Measurements from ENCODE around the gene GUCY1A1. TPM values are rescaled to one million over a fixed set of nuclear protein-coding genes. Genes with fewer than 3 reads are reported as not detected.

Gene GUCY1A1
- total and polyA plus RNA-seq, 2 experiments from 2014 or later: not detected

DNA sequence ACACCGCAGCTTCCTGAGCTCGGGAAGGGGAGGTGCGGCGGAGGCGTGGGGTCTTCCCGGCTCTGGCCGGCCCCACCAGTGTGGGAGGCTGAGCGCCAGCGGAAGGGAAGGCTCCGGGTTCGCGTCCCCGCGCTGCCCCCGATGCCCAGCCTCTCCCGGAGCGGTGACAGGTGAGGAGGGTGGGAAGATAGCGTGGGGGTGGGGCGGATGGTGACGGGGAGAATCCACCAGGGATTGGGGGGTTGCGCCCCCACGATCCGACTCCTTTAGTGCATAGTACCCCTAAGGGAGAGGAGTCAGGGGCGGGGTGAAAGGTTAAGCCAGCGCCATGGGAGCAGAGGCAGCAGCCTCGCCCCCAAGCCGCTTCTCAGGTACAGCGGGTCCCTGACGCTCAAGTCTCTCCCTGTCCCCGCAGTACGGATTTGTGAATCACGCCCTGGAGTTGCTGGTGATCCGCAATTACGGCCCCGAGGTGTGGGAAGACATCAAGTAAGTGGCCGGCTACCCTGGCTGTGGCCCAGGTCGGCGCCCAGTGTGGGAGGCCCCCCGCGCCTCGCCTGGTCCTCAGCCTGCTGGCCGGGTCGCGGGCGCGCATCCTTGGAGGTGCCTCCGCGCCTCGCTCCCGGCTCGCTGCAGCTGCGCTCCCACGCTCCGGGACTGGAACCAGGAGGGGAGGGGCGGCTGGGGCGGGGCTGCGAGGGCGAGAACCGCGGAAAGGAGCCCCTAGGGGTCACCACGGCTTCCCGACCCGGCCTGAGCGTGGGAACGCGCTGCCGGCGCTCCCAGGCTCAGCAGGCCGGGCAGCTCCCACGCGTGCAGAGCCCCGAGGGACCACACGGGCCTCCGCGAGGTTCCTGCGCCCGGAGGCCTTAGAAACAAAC is 93.0 kb downstream of the GUCY1A1 start:
- H3K4me1 ChIP-seq (ENCODE audit: insufficient read depth): no peaks in the 10 kb centered on the region
- H3K9ac ChIP-seq: peak overlapping the region; percentile 42
- WGBS, 2 experiments (ENCODE audit: low coverage in 1 of 2, low lambda C conversion rate in 2 of 2, missing lambda C conversion rate in 2 of 2): 8 to 9% methylated on average over 63 to 68 of the region's 77 CpGs
- H2AFZ ChIP-seq: peak overlapping the region; percentile 83
- no peak for TF ChIP-seq EZH2 (IDR thresholded peaks at IDR 0.05; ENCODE audit: insufficient read depth, poor library complexity, severe bottlenecking)
- no peak for TF ChIP-seq EZH2phosphoT487 (IDR thresholded peaks at IDR 0.05; ENCODE audit: insufficient read depth, low read depth)
- no peaks in the 10 kb centered on the region for H3K36me3 ChIP-seq (ENCODE audit: low read depth)
- H3K9me2 ChIP-seq (ENCODE audit: insufficient read depth): no peaks in the 10 kb centered on the region
- H3K4me2 ChIP-seq (ENCODE audit: unreplicated experiment): peak overlapping the region; percentile 71
- no peaks in the 10 kb centered on the region for H3K27me3 ChIP-seq (replicated peaks; ENCODE audit: insufficient read depth)
- no peaks in the 10 kb centered on the region for H3F3A ChIP-seq (ENCODE audit: insufficient read depth)
- in situ Hi-C loops (cut with MboI): loop anchor here (25.0 kb wide), 1 partner anchor 103 kb away; the partner anchor contains the start of gene ASIC5
- peak overlapping the region; percentile 74 for H3K4me3 ChIP-seq
- peak; percentile 44 for DNase-seq
- no peaks in the 10 kb centered on the region for H4K20me1 ChIP-seq (ENCODE audit: insufficient read depth)
- H3K27ac ChIP-seq: no peak overlapping the region
- no peaks in the 10 kb centered on the region for H3K79me2 ChIP-seq (ENCODE audit: insufficient read depth)
- H3K9me3 ChIP-seq (ENCODE audit: low read depth): no peaks in the 10 kb centered on the region

DNA sequence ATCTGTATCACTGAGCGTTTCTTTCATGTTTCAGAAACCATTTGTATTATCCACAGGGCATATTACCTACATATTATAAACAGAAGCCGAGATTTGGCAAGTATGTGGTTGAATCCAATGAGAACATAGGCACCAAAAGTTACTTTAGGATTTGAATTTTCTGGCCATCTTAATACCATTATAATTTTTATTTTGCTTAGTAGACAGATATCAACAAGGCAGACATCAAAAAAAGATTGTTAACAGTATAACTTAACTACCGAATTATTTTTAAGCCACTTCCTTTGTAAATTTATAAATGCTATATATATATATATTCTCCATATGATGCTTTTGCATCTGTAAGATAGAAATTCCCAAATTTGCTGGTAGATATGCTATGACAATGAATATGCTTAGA is 94.4 kb downstream of the GUCY1A1 start:
- no peak overlapping the region for H3K4me3 ChIP-seq
- no peak overlapping the region for H3K9ac ChIP-seq
- no peaks in the 10 kb centered on the region for H4K20me1 ChIP-seq (ENCODE audit: insufficient read depth)
- no peak overlapping the region for H3K27ac ChIP-seq
- H3K9me2 ChIP-seq (ENCODE audit: insufficient read depth): no peaks in the 10 kb centered on the region
- no peaks in the 10 kb centered on the region for H3K27me3 ChIP-seq (replicated peaks; ENCODE audit: insufficient read depth)
- no peak overlapping the region for H3K4me2 ChIP-seq (ENCODE audit: unreplicated experiment)
- in situ Hi-C loops (cut with MboI): loop anchor here (25.0 kb wide), 1 partner anchor 101 kb away; the partner anchor contains the start of gene ASIC5
- no peak overlapping the region for H2AFZ ChIP-seq
- no peak for DNase-seq
- H3K36me3 ChIP-seq (ENCODE audit: low read depth): no peaks in the 10 kb centered on the region
- H3K79me2 ChIP-seq (ENCODE audit: insufficient read depth): no peaks in the 10 kb centered on the region
- WGBS, 2 experiments (ENCODE audit: low coverage in 1 of 2, low lambda C conversion rate in 2 of 2, missing lambda C conversion rate in 2 of 2): 95 to 98% methylated on average over 3 of the region's 3 CpGs
- TF ChIP-seq EZH2phosphoT487 (IDR thresholded peaks at IDR 0.05; ENCODE audit: insufficient read depth, low read depth) (no peak), EZH2 (IDR thresholded peaks at IDR 0.05; ENCODE audit: insufficient read depth, poor library complexity, severe bottlenecking) (no peak)
- no peaks in the 10 kb centered on the region for H3K4me1 ChIP-seq (ENCODE audit: insufficient read depth)
- H3K9me3 ChIP-seq (ENCODE audit: low read depth): no peaks in the 10 kb centered on the region
- no peaks in the 10 kb centered on the region for H3F3A ChIP-seq (ENCODE audit: insufficient read depth)

DNA sequence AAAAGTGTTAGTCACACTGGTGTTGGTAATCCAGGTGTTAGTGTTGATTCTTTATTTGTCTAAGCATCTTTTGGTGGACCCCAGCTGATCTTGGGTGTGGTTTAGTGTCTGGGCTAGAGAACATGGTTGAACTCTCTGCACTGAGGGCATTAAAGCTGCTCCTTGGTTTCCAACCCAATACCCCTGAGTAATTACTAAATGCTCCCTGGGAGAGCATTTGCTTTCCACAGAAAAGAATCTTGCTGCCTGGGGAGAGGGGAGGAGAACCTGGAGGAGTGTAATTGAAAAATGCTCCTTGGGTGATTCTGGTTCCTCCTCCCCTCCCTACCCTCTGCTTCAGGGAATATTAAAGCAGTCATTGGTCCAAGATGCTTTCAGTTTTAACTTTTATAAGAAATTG is 95.3 kb downstream of the GUCY1A1 start:
- H2AFZ ChIP-seq: no peak overlapping the region
- H3K9me3 ChIP-seq (ENCODE audit: low read depth): no peaks in the 10 kb centered on the region
- H3K9me2 ChIP-seq (ENCODE audit: insufficient read depth): no peaks in the 10 kb centered on the region
- no peaks in the 10 kb centered on the region for H3K36me3 ChIP-seq (ENCODE audit: low read depth)
- no peak overlapping the region for H3K27ac ChIP-seq
- TF ChIP-seq EZH2phosphoT487 (IDR thresholded peaks at IDR 0.05; ENCODE audit: insufficient read depth, low read depth) (no peak), EZH2 (IDR thresholded peaks at IDR 0.05; ENCODE audit: insufficient read depth, poor library complexity, severe bottlenecking) (no peak)
- no peaks in the 10 kb centered on the region for H3K4me1 ChIP-seq (ENCODE audit: insufficient read depth)
- H3K27me3 ChIP-seq (replicated peaks; ENCODE audit: insufficient read depth): no peaks in the 10 kb centered on the region
- no peak overlapping the region for H3K9ac ChIP-seq
- no peaks in the 10 kb centered on the region for H4K20me1 ChIP-seq (ENCODE audit: insufficient read depth)
- in situ Hi-C loops (cut with MboI): loop anchor here (25.0 kb wide), 1 partner anchor 100 kb away; the partner anchor contains the start of gene ASIC5
- no peaks in the 10 kb centered on the region for H3K79me2 ChIP-seq (ENCODE audit: insufficient read depth)
- H3K4me2 ChIP-seq (ENCODE audit: unreplicated experiment): no peak overlapping the region
- no peaks in the 10 kb centered on the region for H3F3A ChIP-seq (ENCODE audit: insufficient read depth)
- no peak overlapping the region for H3K4me3 ChIP-seq
- DNase-seq: no peak

DNA sequence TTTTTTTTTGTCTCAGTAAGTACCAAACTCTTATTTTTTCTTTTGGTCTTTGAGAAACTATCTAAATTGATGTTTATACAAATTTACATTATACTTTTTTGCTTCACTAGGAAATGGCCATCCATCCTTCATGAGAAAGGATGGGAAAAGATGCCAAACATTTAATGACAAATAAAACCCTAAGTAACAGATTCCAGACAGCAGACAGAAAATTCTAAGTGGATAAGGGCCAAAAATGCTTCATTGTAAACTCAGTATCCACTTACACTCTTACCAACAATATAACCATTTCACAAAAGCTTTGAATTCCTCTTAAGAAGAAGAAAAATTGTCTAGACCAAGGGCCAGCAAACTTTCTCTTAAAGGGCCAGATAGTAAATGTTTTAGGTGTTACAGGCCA is 95.7 kb downstream of the GUCY1A1 start:
- Histone ChIP-seq H3F3A (ENCODE audit: insufficient read depth) (no peaks in the 10 kb centered on the region), H3K9ac (no peak overlapping the region), H3K4me1 (ENCODE audit: insufficient read depth) (no peaks in the 10 kb centered on the region), H3K79me2 (ENCODE audit: insufficient read depth) (no peaks in the 10 kb centered on the region), H3K9me3 (ENCODE audit: low read depth) (no peaks in the 10 kb centered on the region), H2AFZ (no peak overlapping the region), H3K4me3 (no peak overlapping the region), H3K27me3 (replicated peaks; ENCODE audit: insufficient read depth) (no peaks in the 10 kb centered on the region), H3K9me2 (ENCODE audit: insufficient read depth) (no peaks in the 10 kb centered on the region), H3K4me2 (ENCODE audit: unreplicated experiment) (no peak overlapping the region), H3K27ac (no peak overlapping the region), H3K36me3 (ENCODE audit: low read depth) (no peaks in the 10 kb centered on the region), H4K20me1 (ENCODE audit: insufficient read depth) (no peaks in the 10 kb centered on the region)
- TF ChIP-seq EZH2phosphoT487 (IDR thresholded peaks at IDR 0.05; ENCODE audit: insufficient read depth, low read depth) (no peak), EZH2 (IDR thresholded peaks at IDR 0.05; ENCODE audit: insufficient read depth, poor library complexity, severe bottlenecking) (no peak)
- in situ Hi-C loops (cut with MboI): loop anchor here (25.0 kb wide), 1 partner anchor 100 kb away; the partner anchor contains the start of gene ASIC5
- DNase-seq: no peak

All from GM23248 (cell line).